WTC11 (cell line): ENCODE results near the gene ADCY5. TPM values are rescaled to one million over a fixed set of nuclear protein-coding genes. Genes with fewer than 3 reads are reported as not detected.

Source experiments
- ATAC-seq: fragments of 200-7000 bp; cut with Tn5 transposase; 2 replicates; pipeline ENCODE4 v1.10.0; 2021; ENCODE audit warnings: mild to moderate bottlenecking, moderate library complexity
- CTCF ChIA-PET: fragments of 300-600 bp; sonication (Branson Sonifier 250); formaldehyde crosslinking; loops from one replicate; lab custom pipeline; 2021; ENCODE audit warnings: antibody characterized with exemption; lab: Charles Lee
- POLR2A ChIA-PET: fragments of 350-600 bp; sonication (Branson Sonifier 250); formaldehyde crosslinking; loops from one replicate; lab custom pipeline; 2021; ENCODE audit warnings: antibody characterized with exemption; lab: Charles Lee
- DNase-seq: peaks from one replicate; pipeline ENCODE4 v3.0.0; 2021; ENCODE audit warnings: low spot score
- H3K27ac Mint-ChIP-seq: 2 replicates; pipeline ENCODE4 v1.8.0; 2021; ENCODE audit warnings: mixed read lengths
- H3K27me3 Mint-ChIP-seq: 2 replicates; pipeline ENCODE4 v1.8.0; 2021; ENCODE audit warnings: low read depth, mild to moderate bottlenecking, moderate library complexity, mixed read lengths
- H3K36me3 Mint-ChIP-seq: 2 replicates; pipeline ENCODE4 v1.8.0; 2021; ENCODE audit warnings: mixed read lengths
- H3K4me1 Mint-ChIP-seq: 2 replicates; pipeline ENCODE4 v1.8.0; 2022; ENCODE audit warnings: mixed read lengths
- H3K4me3 Mint-ChIP-seq: 2 replicates; pipeline ENCODE4 v1.8.0; 2021; ENCODE audit warnings: mild to moderate bottlenecking, moderate library complexity, mixed read lengths
- H3K9me3 Mint-ChIP-seq: 2 replicates; pipeline ENCODE4 v1.8.0; 2021; ENCODE audit warnings: mixed read lengths
- FOXJ3 ChIP-seq: sonication (generic); formaldehyde crosslinking; IDR thresholded peaks from 2 replicates; pipeline ENCODE4 v1.9.0; 2021; ENCODE audit warnings: missing genetic modification reagents, mild to moderate bottlenecking, borderline replicate concordance
- MXD4 ChIP-seq: fragments of 250-450 bp; sonication (Bioruptor Pico); IDR thresholded peaks from 2 replicates; pipeline ENCODE4 v1.8.0; 2021; ENCODE audit warnings: mild to moderate bottlenecking, moderate library complexity, borderline replicate concordance
- NFE2L1 ChIP-seq: sonication (generic); formaldehyde crosslinking; IDR thresholded peaks from 2 replicates; pipeline ENCODE4 v1.8.1; 2023; ENCODE audit warnings: missing genetic modification reagents
- NR1H2 ChIP-seq: sonication (generic); formaldehyde crosslinking; IDR thresholded peaks from 2 replicates; pipeline ENCODE4 v1.9.0; 2021; ENCODE audit warnings: mild to moderate bottlenecking, moderate library complexity, missing genetic modification reagents
- NR3C1 ChIP-seq: sonication (generic); formaldehyde crosslinking; conservative IDR thresholded peaks from 2 replicates; pipeline ENCODE4 v1.8.1; 2023; ENCODE audit warnings: low read depth, mild to moderate bottlenecking, missing genetic modification reagents
- TCF7 ChIP-seq: sonication (generic); formaldehyde crosslinking; IDR thresholded peaks from 2 replicates; pipeline ENCODE4 v1.8.0; 2022; ENCODE audit warnings: mild to moderate bottlenecking, low read depth, missing genetic modification reagents, moderate library complexity
- ZNF671 ChIP-seq: fragments of 250-450 bp; sonication (Bioruptor Pico); IDR thresholded peaks from 2 replicates; pipeline ENCODE4 v1.8.0; 2021; ENCODE audit warnings: mild to moderate bottlenecking
- total RNA-seq: library from RNA; stranded (reverse); gene quantifications from 3 replicates; pipeline ENCODE4 v1.2.3, GENCODE V29; 2021
- TF ChIP-seq, protein P1 (sequence below): sonication (generic); formaldehyde crosslinking; IDR thresholded peaks from 2 replicates; pipeline ENCODE4 v1.8.1; 2023; ENCODE audit warnings: mild to moderate bottlenecking, missing genetic modification reagents, moderate library complexity
- TF ChIP-seq, protein P2 (sequence below): sonication (generic); formaldehyde crosslinking; conservative IDR thresholded peaks from 2 replicates; pipeline ENCODE4 v1.8.1; 2022; ENCODE audit warnings: mild to moderate bottlenecking, missing genetic modification reagents

ADCY5 gene
- total RNA-seq, 1 experiment from 2014 or later, result 23.5 TPM

DNA sequence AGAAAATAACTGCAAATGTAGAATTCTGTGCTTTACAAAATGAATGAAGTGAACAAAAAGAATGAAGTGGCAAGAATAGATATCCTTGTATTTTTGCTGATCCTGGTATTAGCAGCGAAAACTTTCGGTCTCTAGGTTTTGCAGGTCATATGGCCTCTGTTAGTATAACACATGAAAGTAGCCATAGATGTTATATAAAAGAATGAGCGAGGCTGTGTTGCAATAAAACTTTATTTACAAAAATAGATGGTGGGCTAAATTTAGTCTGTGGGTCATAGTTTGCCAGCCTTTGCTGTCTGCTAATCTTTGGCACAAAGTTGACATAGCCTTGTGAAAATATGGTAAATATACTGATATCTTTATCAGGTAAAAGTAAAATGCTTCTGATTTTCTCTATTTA, 212.0 kb downstream of the ADCY5 start:
- H3K4me1 Mint-ChIP-seq, result peaks cover under 1% of the 10 kb centered on the region; the same call in 1 of the 2 replicates

More for the DNA sequence above, 212.0 kb downstream of the ADCY5 start:
- CTCF ChIA-PET, result no interaction called here
- Mint-ChIP-seq H3K36me3 (no peaks in the 10 kb centered on the region), H3K4me3 (no peak overlapping the region), H3K9me3 (no peaks in the 10 kb centered on the region), H3K27me3 (no peaks in the 10 kb centered on the region), H3K27ac (no peak overlapping the region)
- DNase-seq (no peak), ATAC-seq (no peak)
- POLR2A ChIA-PET, result no interaction called here
- TF ChIP-seq NFE2L1 (CRISPR knock-in tag) (no peak), MXD4 (CRISPR knock-in tag) (no peak), ZNF671 (CRISPR knock-in tag) (no peak), NR1H2 (no peak), TCF7 (CRISPR knock-in tag) (no peak), FOXJ3 (CRISPR knock-in tag) (no peak), NR3C1 (CRISPR knock-in tag) (no peak)
- TF ChIP-seq, protein P1, sequence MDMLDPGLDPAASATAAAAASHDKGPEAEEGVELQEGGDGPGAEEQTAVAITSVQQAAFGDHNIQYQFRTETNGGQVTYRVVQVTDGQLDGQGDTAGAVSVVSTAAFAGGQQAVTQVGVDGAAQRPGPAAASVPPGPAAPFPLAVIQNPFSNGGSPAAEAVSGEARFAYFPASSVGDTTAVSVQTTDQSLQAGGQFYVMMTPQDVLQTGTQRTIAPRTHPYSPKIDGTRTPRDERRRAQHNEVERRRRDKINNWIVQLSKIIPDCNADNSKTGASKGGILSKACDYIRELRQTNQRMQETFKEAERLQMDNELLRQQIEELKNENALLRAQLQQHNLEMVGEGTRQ (CRISPR knock-in tag), result no peak
- TF ChIP-seq, protein P2, sequence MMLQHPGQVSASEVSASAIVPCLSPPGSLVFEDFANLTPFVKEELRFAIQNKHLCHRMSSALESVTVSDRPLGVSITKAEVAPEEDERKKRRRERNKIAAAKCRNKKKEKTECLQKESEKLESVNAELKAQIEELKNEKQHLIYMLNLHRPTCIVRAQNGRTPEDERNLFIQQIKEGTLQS (CRISPR knock-in tag), result no peak

Other genes starting within 250 kb of the ADCY5 start
- 9.2 to 12.6 TPM (median 11.1 TPM) in 3 replicates for gene SEC22A, start 247.1 kb downstream of the ADCY5 start, total RNA-seq
- gene HACD2, start 136.0 kb upstream of the ADCY5 start, total RNA-seq, result 25.9 to 27.7 TPM (median 26.1 TPM) in 3 replicates